Neural cell (in vitro differentiated cells): Measurements from ENCODE around the gene AGFG1.

ENCODE experiments used
- CTCF ChIP-seq: fragments of 450-650 bp; IDR thresholded peaks from 2 replicates; pipeline ENCODE4 v1.5.1; 2014; ENCODE audit warnings: antibody characterized with exemption, mild to moderate bottlenecking, moderate library complexity; ENCODE audit not compliant: poor library complexity, severe bottlenecking
- SMC3 ChIP-seq: fragments of 450-650 bp; conservative IDR thresholded peaks from 2 replicates; pipeline ENCODE4 v1.6.1; 2014; ENCODE audit warnings: antibody characterized with exemption, mild to moderate bottlenecking, moderate library complexity; ENCODE audit not compliant: poor library complexity
- TAF1 ChIP-seq: IDR thresholded peaks from 2 replicates; pipeline ENCODE4 v1.6.1; 2012; ENCODE audit warnings: low read depth
- TF ChIP-seq, protein P1 (sequence below): IDR thresholded peaks from 2 replicates; pipeline ENCODE4 v1.6.1; 2012; ENCODE audit warnings: borderline replicate concordance

- TF ChIP-seq CTCF, result no peak
- TF ChIP-seq, protein P1, sequence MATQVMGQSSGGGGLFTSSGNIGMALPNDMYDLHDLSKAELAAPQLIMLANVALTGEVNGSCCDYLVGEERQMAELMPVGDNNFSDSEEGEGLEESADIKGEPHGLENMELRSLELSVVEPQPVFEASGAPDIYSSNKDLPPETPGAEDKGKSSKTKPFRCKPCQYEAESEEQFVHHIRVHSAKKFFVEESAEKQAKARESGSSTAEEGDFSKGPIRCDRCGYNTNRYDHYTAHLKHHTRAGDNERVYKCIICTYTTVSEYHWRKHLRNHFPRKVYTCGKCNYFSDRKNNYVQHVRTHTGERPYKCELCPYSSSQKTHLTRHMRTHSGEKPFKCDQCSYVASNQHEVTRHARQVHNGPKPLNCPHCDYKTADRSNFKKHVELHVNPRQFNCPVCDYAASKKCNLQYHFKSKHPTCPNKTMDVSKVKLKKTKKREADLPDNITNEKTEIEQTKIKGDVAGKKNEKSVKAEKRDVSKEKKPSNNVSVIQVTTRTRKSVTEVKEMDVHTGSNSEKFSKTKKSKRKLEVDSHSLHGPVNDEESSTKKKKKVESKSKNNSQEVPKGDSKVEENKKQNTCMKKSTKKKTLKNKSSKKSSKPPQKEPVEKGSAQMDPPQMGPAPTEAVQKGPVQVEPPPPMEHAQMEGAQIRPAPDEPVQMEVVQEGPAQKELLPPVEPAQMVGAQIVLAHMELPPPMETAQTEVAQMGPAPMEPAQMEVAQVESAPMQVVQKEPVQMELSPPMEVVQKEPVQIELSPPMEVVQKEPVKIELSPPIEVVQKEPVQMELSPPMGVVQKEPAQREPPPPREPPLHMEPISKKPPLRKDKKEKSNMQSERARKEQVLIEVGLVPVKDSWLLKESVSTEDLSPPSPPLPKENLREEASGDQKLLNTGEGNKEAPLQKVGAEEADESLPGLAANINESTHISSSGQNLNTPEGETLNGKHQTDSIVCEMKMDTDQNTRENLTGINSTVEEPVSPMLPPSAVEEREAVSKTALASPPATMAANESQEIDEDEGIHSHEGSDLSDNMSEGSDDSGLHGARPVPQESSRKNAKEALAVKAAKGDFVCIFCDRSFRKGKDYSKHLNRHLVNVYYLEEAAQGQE, result no peak
- no peak for TF ChIP-seq TAF1
- no peak for TF ChIP-seq SMC3
Observed at GRCh38 chr2:227579791-227580190, 107.8 kb downstream of the AGFG1 start.
